ENCODE measurements around the gene FN1.

DNA sequence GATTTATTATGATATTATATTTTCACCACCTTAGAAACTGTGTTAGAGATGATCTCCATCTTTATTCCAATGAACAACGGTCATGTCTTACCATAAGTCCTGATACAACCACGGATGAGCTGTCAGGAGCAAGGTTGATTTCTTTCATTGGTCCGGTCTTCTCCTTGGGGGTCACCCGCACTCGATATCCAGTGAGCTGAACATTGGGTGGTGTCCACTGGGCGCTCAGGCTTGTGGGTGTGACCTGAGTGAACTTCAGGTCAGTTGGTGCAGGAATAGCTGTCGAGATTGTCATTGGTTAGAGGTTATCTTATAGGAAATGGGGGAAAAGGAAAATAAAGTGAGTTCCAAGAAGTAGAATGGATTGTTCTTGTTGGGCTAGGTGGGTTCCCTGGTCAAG lies 56.8 kb downstream of the FN1 start:
- TF ChIP-seq POLR2A (IDR thresholded peaks at IDR 0.05): no peak
- TF ChIP-seq, protein P1, sequence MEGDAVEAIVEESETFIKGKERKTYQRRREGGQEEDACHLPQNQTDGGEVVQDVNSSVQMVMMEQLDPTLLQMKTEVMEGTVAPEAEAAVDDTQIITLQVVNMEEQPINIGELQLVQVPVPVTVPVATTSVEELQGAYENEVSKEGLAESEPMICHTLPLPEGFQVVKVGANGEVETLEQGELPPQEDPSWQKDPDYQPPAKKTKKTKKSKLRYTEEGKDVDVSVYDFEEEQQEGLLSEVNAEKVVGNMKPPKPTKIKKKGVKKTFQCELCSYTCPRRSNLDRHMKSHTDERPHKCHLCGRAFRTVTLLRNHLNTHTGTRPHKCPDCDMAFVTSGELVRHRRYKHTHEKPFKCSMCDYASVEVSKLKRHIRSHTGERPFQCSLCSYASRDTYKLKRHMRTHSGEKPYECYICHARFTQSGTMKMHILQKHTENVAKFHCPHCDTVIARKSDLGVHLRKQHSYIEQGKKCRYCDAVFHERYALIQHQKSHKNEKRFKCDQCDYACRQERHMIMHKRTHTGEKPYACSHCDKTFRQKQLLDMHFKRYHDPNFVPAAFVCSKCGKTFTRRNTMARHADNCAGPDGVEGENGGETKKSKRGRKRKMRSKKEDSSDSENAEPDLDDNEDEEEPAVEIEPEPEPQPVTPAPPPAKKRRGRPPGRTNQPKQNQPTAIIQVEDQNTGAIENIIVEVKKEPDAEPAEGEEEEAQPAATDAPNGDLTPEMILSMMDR (IDR thresholded peaks at IDR 0.05): no peak
